ACHN (cell line): ENCODE measurements around the gene ATP2C2.
"Not testable (repeated sequence)": the region's sequence is repeated elsewhere in the genome, so short reads cannot be mapped to it uniquely, and the experiment has no call there.

Source experiments
- DNase-seq: peaks from one replicate; pipeline ENCODE4 v3.0.0-alpha.2; 2015
- in situ Hi-C: cut with HindIII; loops from 2 replicates; pipeline ENCODE4 v1.10.0; 2017; ENCODE audit warnings: low sequenced_read_pairs, low pct_ligation_motif_present, low pct_unique_long_range_greater_than_20kb

The ATP2C2 gene

DNA sequence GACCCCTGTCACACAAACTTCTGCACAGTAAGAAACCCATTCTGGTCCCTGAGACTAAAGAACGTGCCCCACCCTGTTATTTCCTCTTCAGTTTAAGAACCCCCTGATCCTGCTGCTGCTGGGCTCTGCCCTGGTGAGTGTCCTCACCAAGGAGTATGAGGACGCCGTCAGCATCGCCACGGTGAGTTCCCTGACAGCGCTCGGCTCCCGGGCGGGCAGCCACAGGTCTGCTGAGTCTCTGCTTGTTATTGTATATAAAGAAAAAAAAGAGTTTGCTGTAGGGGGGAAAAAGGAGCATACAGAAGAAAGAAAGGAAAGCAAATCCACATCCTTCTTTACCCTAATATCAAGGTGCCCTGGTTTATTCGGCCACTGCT lies 40.0 kb downstream of the ATP2C2 start:
- no peak for DNase-seq
- in situ Hi-C loops = no loop called here

DNA sequence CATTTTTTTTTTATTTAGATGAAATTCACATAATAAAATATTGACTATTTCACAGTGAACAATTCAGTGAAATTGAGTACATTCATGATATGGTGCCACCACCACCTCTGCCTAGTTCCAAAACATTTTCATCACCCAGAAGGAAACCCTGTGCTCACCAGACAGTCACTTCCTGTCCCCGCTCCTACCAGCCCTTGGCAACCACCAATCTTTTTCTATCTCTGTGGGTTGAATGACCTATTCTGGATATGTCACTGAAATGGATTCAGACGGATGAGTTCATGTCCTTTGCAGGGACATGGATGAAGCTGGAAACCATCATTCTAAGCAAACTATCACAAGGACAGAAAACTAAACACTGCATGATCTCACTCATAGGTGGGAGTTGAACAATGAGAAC lies 40.5 kb downstream of the ATP2C2 start:
- in situ Hi-C loops = no loop called here
- DNase-seq = no peak

DNA sequence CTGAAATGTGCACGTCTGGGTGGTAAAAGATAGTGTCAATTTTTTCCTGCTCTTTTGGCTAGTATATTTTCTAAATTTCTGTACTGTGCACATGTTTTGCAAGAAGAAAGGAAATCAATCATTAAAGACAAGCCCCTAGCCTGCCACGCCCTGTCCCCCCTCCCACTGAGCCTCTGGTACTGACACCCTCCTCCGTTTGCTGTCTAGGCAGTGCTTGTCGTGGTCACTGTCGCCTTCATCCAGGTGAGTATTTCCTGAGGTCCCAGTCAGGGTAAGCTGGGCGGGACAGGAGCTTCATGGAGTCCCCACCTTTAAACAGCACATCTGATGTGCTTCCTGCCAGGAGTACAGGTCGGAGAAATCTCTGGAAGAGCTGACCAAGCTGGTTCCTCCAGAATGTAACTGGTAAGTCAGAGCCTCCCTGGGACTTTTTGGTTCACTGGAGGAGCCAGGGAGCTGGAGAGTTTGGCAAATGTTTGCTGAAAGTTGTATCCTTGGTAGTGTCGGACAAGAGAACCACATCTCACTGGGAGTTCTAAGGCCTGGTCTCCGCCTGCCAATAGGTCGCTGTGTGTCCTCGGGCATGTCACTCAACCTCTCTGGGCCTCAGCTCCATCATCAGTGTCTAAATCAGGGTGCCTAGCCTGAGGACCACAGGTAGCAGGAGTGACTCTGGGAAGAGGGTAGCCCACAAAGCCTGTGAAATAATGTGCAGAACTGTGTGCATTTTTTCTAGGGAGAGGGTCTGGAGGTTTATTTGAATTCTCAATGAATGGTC lies 42.2 kb downstream of the ATP2C2 start:
- DNase-seq = no peak
- in situ Hi-C loops = no loop called here

DNA sequence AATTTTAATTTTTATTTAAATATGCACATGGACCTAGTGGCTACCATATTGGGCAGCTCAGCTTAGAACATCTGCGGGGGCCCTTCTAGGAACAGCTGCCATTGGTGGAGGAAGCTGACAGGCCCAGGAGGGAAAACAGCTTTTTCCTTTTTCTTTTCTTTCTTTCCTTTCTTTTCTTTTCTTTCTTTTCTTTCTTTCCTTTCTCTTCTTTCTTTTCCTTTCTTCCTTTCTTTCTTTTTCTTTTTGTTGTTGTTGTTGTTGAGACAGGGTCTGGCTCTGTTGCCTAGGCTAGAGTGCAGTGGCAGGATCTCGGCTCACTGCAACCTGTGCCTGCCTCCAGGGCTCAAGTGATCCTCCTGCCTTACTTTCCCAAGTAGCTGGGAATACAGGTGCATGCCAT lies 43.4 kb downstream of the ATP2C2 start:
- no peak for DNase-seq
- in situ Hi-C loops = no loop called here

DNA sequence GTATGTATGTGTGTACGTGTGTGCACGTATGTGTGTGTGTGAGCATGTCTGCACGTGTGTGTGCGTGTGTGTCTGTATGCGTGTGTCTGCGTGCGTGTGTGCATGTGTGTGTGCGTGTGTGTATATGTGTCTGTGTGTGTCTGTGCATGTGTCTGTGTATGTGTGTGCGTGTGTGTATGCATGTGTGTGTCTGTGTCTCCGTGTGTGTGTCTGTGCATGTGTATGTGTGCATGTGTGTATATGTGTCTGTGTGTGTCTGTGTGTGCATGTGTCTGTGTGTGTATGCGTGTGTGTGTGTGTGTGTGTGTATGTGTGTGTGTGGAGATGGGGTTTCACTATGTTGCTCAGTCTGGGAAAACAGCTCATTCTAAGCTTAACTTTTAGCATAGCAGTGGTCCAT lies 43.9 kb downstream of the ATP2C2 start:
- in situ Hi-C loops = no loop called here
- DNase-seq = no peak

DNA sequence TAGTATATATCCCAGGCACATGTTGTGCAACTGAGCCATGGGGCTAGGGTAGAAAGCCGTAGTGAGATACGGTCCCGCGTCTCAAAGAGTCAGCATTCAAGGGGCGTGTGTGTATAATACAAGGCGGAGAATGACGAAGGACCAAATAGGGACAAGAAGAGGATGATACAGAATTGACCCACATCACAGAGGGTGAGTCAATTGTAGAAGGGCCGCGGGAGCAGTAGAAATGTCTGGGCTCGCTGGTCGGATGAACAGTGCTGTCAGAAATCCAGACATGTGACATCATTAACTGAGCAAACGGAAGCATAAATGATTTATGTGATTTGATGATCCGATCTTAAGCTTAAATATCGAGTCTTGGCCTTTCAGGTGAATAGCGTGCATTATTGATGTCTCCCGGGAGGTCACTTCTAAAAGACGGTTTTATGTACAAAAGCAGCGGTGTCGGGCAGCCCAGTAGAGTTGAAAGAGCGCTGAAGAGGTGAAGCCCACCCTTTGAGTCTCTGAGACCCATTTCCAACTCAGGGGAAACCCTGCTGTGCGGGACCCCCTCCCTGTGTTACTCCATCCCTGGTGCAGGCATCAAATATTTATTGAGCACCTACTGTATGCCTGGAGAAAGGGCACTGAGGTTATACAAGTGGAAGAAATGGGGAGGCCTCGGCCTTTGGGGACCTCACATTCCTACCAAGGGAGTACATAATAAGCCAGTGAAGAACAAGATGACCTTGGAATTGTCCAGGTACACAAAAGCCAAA lies 45.1 kb downstream of the ATP2C2 start:
- DNase-seq = no peak
- in situ Hi-C loops = no loop called here

DNA sequence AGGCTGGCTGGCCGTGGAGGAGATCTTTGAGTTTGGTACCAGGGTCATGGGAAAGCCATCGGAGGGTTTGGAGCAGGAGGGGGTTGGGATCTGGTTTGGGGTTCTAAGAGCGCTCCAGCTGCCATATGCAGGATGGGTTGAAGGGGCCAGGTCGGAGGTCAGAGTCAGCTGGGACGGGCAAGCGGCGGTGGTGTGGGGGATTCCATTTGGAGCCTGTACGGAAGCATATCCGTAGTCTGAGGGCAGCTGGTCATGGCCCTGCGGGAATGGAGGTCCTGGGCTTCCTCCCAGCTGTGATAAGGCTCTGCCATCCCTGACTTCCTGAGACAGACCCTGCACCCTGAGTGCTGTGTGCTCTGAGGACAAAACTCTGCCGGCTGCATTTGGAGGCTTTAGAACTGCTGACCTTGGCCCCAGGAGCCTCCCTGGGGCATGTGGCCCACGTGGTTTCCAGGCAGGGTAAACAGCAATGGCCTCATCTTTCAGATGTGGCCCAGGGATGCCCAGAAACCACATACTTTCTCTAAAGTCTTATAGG lies 46.5 kb downstream of the ATP2C2 start:
- in situ Hi-C loops = no loop called here
- no peak for DNase-seq

DNA sequence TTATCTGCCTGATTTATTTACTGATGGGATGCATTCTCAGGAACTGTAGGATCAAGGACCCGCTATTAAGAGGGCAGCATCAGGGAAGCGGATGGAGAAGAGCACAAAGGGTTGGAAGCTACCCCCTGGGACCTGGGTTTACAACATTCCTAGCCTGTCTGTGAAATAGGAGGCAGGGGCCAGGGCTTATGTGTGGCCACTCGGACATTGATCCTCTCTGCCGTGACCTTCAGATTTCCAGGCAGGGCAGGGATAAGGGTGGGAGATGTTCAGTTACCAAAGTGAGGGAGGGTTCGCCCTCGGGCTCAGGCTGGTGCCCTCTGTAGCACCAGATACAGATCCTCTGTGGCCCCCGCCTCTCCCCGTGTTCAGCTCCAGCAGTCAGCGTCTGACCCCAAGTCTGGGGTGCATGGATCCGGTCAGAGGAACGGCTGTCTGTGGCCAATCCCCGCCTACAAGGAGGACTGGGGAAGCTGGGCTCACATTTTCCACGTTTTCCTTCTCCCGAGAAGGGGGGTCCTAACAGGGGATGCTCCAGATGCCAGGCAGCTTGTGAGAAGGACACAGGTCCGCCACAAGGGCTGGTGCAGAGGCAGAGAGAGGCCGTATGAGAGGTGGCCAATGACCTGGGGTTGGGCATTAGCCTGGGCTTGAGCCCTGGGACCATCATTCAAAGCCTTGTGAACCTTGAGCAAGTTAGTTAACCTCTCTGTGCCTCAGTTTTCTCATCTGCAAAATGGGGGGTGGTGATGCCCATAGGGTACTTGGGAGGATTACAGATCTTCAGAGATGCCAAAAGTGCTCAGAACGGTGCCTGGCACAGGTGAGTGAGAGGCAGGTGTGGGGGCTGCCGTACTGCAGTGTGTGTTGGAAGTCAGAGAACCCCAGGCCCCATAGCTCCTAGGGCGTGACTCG lies 48.3 kb downstream of the ATP2C2 start:
- no peak for DNase-seq
- in situ Hi-C loops = no loop called here

DNA sequence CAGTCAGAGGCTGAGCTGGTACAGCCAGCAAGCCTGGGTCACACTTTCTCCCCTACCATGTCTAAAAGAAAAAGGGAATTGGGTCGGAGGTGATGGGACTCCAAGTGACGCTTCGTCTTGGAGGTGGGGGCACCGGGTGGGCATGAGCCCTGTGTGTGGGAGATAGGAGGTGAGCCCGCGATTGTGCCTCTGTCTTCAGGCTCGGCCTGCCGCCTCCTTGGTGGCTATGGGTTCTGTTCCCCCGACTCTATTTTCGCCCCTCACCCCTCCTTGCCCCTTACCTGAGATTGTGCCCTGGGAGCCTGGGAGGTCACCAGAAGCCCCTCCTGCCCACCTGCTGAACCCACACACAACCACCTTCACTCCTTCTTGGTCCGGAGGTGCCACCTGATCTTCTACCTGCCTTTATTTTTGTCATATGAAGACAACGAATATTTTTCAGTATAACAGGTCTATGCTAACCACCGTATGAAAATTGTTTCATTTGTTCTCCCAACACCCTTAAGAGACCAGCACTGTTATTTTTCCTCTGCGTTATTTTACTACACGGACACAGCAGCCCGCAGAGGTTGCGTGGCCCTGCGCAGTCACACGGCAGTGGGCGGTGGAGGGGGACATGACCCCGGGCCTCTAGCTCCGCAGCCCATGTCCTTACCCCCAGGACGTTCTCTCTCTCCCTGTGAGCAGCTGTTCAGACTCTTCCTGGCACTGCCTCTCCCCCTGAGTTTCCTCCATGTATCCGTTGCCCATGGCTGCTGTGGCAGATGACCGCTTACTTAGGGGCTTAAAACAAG lies 49.9 kb downstream of the ATP2C2 start:
- no peak for DNase-seq
- in situ Hi-C loops = no loop called here

DNA sequence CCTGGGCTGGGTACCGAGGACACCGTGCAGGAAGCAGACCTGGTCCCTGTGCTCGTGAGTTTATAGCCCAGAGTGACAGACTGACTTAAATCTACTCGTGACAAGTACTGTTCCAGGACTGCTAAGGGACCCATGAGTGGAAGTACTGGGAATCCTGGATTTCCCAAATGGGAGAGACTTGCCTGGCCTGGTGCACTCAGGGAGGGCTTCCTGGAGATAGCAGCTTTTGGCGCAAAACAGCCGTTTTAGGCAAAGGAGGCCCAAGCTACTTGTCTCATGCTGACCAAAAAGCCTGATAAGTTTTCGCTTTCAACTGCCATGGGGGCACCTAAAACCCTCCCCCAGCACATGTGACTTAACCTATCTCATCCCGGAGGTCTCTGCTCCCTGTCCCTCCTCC lies 51.4 kb downstream of the ATP2C2 start:
- no peak for DNase-seq
- in situ Hi-C loops = no loop called here

DNA sequence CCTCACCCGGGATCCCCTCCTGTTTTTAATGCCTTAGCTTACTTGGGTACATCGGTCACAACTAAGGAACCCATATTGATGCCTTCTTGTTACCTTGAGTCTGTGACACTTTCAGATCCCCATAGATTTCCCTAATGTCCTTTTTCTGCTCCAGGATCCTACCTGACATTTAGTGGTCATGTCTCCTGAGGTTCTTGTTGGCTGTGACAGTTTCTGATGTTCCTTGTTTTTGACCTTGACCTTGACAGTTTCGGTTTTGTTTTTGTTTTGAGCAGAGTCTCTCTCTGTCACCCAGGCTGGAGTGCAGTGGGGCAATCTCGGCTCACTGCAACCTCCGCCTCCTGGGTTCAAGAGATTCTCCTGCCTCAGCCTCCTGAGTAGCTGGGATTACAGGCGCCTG lies 52.2 kb downstream of the ATP2C2 start:
- DNase-seq, in situ Hi-C loops: not testable (repeated sequence)

DNA sequence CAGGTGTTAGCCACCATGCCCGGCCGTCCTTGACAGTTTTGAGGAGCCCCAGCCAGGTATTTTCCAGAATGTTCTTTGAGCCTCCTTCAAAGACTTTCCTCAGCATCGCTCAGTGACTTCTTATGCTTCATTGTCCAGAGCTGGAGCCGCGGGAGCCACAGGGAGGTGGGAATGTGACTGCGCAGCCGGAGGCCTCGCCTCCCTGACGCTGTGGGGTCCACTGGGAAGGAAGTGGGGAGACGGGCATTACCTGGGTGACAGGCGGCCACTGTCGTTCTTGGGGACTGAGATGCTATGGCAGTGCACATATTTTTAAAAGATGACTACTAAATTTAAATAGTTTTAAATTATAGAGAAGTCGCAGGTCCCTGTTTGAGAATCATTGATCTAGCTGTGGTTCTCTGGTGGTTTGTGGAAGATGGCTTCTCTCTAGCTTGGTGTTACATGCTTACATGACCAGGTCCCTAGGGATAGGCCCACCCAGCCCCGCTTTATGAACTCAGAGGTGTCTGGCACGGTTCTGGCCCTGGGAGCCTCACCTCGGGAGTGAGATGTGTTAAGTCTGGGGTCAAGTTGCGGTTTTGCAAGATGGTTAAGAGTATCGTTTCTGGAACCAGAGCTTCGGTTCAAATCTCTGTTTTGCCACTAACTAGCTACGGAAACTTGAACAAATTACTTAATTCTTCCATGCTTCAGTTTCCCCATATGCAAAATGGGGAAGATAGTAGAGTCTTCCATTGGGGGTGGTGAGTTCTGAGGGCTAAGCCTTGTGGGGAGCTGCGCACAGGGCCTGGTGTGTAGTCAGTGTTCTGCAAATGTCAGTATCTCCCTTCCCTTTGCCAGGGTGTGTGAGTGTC lies 53.0 kb downstream of the ATP2C2 start:
- in situ Hi-C loops = no loop called here
- no peak for DNase-seq

DNA sequence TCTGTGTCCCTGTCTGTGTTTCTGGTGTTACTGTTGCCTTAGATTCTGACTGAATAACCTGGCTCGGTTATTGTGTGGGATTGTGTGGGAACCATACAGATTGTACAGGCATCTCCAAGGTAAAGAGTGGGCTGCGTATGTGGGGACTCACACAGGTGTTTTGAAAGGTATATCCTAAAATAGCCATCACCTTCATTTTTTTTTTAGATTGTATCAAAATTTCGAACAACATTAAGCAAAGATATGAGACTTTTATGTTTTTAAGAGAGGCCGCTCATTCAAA lies 53.5 kb downstream of the ATP2C2 start:
- in situ Hi-C loops = no loop called here
- DNase-seq = no peak

DNA sequence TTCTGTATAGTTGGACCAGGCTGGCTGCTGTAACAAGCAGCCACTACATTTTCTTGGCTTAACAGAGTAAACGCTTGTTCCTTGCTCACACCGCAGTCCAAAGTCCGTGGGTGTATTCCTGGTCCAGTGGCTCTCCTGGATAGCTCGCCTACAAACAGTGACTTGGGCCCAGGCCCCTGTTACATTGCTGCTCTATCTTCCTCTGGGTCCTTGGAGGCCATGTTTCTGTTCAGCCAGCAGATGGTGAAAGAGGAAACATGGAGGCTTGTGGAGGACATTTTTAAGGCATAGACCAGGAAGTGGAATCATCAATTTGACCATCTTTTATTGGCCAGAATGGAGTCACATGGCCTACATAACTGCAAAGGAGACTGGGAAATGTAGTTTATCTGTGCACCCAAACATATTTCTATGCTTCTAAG lies 55.1 kb downstream of the ATP2C2 start:
- in situ Hi-C loops = no loop called here
- DNase-seq = peak; percentile 64

DNA sequence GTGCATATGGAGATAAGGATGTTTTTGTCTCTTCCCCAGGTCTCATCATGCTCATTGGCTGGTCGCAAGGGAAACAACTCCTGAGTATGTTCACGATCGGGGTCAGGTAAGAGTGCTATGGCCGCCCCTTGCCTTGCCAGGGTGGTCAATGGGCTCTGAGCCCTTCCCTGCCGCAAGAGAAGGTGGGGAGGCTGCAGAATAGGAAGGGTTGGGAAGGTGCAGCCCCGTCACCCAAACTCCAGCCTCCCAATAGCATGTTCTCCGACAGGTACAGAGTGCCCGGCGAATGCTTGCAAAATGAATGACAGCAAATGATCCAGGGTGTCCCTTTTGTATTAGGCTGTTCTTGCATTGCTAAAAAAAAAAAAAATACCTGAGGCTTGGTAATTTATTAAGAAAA lies 57.4 kb downstream of the ATP2C2 start:
- in situ Hi-C loops = no loop called here
- DNase-seq = no peak

DNA sequence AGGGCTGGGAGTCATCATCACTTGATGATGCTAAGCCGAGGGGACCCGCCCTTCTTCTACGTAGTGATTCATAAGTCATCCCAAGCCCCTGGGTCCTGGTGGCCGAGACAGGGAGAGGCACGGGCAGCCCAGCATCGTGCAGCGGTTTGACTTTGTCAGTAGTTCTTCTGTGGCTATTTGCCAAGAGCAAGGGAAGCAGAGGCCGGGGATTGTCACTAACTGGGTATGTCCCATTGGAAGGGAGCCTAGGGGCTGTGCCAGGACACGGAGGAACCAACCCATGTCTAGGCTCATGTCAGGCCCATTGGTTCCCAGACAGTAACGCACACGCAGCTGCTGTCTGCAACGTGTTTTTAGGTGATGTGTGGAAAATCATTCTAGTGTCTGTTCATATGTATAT lies 58.5 kb downstream of the ATP2C2 start:
- in situ Hi-C loops = no loop called here

DNA sequence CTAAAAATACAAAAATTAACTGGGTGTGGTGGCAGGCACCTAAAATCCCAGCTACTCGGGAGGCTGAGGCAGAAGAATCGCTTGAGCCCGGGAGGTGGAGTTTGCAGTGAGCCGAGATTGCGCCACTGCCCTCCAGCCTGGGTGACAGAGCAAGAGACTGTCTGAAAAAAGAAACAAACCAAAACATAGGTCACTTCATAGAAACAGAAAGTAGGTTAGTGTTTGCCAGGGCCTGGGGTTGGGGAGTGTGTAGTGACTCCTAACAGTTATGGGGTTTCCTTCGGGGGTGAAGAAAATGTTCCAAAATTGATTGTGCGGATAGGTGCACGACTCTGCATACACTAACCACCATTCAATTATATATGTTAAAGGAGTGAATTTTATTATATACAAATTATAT lies 59.2 kb downstream of the ATP2C2 start:
- DNase-seq = no peak
- in situ Hi-C loops = no loop called here

More for the DNA sequence above, 58.5 kb downstream of the ATP2C2 start:
- no peak for DNase-seq

DNA sequence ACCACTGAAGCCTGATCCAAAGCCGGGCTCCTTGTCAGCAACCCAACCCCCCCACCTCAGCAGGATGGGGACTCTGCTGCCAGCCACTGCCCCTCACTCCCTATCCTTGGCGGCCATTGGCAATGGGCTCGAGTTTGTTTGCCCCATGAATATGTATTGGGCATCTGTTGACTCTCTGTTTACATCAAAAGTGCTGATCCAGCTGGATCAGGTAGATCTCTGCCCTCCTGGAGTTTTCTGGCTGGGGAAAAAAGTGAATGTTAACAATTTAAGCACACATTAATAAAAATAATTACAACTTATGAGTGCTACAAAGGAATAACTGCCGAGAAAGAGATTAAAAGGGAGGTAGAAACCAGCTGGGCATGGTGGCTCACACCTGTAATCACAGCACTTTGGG lies 62.5 kb downstream of the ATP2C2 start:
- DNase-seq = no peak
- in situ Hi-C loops = no loop called here
